DND-41 (cell line): Measurements from ENCODE around the gene CRB3.

Experiments
- CTCF ChIP-seq: IDR thresholded peaks from 2 replicates; pipeline ENCODE4 v1.5.1; 2012; ENCODE audit warnings: borderline replicate concordance, low read length, moderate library complexity, mild to moderate bottlenecking; ENCODE audit not compliant: poor library complexity, severe bottlenecking; ENCODE audit errors: extremely low read depth
- EZH2 ChIP-seq: IDR thresholded peaks from 3 replicates; pipeline ENCODE4 v1.6.1; 2012; ENCODE audit warnings: borderline replicate concordance, low read depth, mild to moderate bottlenecking, moderate library complexity, low read length, inconsistent platforms; ENCODE audit not compliant: severe bottlenecking

GRCh38 chr19:6478815-6479214, 14.7 kb downstream of the CRB3 start:
- no peak for TF ChIP-seq CTCF
- no peak for TF ChIP-seq EZH2
